HTERT RPE-1 (cell line): ENCODE results near the gene LMCD1.
"Not testable (repeated sequence)": the region's sequence is repeated elsewhere in the genome, so short reads cannot be mapped to it uniquely, and the experiment has no call there.

Source experiments
- in situ Hi-C: fragments of 300-500 bp; cut with MboI; formaldehyde crosslinking; loops from 4 replicates; pipeline ENCODE4 v1.14.3; 2020; ENCODE audit warnings: low sequenced_read_pairs

The LMCD1 gene

DNA sequence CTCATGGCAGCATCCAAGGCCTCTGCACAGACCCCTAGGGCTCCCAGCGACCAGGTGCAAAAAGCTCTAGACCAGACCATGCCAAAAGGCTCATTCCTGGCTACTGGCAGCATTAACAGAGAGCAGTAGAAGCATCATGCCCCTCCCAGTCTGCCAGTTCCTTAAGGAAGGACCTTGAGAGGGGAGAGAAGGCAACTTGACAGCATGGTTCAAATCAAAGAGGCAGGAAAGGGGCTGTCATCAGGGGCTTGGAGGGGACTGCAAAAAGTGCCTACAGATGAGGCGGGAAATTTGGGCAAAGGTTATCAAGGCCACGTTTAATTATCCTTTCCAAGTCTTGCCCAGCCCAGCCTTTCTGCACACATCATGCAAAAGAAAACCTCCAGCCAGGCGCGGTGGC, 78.3 kb downstream of the LMCD1 start:
- in situ Hi-C loops = no loop called here

DNA sequence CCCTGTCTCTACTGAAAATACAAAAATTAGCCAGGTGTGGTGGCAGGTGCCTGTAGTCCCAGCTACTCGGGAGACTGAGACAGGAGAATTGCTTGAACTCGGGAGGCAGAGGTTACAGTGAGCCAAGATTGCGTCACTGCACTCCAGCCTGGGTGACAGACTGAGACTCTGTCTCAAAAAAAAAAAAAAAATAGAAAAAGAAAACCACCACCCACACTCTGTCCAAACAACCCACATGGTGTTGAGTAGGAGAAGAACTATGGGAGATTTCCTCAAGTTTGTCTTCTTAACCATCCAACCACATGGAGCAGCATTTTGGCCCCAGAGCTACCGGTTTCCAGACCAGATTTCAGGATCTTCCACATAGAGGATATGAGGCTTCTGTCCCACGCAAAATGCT, 78.8 kb downstream of the LMCD1 start:
- in situ Hi-C loops = not testable (repeated sequence)

DNA sequence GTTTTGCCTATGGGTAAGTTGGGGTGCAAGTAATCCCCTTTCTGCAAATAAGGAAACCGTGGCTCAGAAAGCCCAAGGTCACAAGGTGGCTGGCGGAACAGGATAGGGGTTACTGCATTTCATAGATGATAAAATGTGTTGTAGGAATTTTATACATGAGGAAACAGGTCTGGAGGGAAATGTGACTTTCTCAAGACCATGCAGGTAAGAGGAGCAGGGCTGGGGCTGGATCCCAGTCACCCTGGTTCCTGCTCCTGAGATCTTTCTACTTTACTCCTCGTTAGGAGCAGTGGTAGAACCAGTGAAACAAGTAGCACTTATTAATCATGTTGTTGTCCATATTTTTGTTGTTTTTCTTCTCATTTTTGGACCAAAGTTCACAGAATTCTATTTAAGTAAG, 79.8 kb downstream of the LMCD1 start:
- in situ Hi-C loops = no loop called here

DNA sequence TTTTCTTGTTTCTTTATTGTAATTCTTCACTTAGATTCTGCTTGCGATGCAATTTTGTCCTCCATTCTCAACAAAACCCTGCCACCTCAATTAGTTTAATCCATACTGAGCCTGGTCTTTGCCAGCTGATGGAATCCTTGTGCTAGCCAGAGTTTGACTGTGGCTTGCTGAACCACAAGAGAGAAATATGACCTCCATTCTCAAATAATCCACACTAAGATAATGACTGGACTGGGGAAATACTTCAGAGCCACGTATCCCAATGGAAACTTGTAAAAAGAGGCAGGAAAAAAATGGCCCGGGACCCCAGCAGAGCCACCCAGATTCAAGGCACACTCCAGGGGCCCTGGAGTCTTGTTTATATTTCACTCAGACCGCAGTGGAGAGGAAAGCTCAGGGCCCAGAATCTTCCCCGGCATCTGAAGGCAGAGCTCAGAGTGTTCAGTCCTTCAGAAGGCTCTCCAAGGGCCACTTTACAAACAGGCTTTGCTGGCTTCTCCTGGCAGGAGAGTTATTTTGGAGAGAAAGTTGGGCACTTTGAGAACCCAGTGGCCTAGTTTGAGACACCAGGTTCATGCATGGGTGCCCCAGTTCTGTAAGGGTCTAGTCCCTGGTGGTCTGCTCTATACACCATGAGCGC, 80.3 kb downstream of the LMCD1 start:
- in situ Hi-C loops = no loop called here

DNA sequence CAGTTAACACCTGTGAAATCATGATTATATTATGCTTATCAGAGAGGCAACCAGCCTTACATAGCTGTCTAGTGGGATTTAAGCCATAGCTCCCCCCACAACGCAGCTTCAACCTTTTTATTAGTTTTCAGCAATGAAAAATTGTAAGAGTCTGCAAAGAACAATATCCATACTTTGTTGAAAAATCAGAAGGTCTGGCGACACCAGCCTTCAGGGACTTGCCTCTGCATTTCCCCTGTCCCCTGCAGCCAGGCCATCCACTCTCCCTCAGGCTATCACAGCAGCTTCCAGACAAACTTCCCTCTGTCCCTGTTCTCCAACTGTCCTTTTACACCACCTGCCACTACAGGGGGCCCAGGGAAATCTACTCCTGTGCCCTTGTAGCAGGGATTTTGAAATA, 83.0 kb downstream of the LMCD1 start:
- in situ Hi-C loops = no loop called here

DNA sequence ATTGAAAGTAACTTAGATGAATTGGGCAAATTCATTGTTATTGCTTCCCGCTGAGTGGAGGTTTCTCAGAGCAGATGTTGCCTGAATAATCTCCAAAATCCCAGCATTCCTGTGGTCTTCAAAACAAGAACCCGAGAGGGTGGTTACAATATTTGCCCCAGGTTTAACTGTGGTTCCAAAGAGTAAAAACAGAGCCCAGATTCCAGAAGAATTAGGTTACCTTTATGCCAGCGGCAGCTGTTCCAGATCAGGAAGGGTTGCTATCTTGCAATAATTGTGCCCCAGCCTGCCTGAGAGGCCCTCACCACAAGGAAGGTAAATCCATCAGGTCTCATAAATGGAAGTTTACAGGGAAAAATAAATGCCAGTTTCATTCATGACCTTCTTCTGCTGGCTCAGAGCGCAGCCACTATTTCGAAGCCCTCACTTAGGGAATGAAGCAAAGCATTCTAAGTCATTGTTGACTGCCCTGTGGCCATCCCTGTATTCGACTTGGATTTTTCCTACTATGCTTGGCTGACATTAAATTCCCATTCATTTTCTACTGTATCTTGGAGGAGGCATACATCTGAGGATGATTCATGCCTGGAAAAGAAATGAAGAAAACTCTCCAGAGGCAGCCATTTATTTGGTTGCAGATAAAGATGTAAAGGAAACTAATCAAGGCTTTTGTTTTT, 88.4 kb downstream of the LMCD1 start:
- in situ Hi-C loops = no loop called here

DNA sequence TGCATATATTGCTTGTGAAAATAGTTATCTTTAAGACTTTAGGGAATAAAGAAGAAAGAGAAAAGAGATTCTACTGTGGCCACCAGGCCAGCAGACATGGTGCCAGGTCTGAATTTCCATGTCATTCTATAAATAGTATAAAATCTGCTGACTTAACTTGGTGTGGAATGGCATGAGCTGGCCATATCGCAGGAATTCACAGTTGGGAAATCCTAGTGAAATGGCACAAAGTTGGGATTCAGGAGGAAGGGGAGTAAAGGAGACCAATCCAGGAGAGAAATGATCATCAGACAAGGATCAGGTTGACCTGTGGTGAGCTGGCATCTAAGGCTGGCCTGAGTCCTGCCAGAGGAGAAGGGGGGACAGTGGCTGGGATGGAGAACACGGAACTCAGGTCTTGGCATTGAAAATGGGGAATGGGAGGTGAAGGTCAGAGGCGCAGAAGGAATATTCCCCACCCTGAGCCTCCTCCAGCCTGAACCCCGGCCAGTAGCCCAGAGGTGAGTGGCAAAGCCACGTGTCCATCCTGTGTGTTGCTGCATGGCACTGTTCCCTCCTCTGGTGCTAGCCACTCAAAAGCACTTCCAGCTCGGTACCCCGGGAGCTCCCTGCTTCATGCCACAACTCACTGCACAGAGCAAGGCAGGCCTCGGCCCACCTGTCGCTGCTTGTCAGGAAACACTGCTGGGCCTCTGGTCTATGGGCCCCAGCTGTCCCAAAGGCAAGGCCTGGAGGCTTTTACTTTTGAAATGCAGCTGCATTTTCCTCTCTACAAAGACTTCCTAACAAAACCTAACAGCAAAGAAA, 91.6 kb downstream of the LMCD1 start:
- in situ Hi-C loops = no loop called here

DNA sequence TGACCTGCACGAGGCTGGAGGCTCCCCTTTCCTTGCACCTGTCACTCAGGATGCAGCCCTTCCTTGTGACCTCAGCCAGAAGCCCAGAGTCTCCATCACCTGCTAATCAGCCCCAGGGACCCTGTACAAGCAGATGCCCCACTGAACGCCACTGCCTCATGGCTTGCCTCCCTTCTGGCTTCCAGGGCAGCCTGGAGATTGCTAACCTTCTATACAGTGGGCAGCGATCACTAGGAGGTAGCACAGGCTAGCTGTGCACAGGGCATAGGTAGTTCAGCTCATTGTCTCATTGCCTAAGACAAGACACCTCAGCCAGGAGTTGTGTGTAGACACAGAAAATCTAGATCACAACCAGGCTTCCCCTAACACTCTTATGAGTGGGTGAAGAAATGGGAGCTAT, 93.6 kb downstream of the LMCD1 start:
- in situ Hi-C loops = no loop called here

DNA sequence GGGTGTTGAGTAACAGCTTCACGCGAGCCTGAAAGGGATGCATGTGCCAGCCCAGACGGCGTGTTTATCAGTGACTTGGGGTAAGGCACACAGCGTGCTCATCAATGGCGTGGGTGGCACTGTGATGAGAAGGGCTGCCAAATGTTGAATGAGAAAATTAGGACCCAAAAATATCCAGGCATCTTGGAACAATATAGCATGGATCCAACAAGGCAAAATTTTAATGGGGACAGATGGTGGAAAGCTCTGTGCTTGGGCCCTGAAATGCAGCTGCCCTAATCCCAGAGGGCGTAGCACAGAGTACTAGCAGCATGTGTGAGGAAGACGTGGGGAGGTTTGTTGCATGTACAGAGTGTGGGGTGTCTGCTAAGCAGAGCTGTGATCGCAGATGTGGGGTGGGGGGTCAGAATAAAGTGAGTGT, 94.1 kb downstream of the LMCD1 start:
- in situ Hi-C loops = no loop called here

DNA sequence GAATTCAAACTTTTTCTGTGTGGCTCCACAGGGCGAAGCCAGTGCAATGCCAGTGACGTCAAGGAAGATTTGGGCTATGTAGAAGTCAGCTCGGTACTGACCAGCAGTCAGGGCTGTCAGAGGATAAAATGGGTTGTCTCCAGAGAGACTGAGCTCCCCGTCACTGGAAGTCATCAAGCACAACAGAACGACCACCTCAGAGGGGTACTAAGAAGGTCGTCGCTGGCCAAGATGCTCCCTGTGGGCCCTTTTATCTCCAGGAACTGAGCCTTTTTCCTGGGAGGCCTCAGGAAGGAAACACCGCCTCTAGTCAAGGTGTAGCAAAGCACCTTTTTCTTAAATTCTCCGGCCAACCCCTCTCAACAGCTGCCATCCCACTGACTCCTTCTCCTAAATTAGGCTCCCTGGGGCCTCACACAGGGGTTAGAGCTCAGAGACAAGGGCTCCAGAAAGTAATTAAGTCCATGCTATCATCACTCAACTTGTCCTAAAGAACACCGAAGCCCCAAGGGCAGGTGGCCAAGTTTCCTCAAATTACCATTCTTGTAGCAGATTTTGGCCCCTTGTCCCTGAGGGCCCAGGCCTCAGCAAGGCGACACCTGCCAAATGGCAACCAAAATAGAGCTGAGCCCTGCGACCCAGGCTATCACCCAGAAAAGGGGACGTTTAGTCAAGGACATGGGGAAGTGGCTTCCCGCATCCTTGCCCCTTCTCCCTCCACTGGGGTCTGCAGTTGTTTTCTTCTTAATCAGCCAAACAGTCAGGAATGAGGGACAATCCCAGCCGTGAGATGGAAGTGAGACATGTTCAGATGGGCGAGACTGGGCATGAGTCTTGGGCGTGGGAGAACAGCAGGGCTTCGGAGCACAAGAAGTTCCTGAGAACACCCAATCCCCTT, 94.9 kb downstream of the LMCD1 start:
- in situ Hi-C loops = no loop called here

DNA sequence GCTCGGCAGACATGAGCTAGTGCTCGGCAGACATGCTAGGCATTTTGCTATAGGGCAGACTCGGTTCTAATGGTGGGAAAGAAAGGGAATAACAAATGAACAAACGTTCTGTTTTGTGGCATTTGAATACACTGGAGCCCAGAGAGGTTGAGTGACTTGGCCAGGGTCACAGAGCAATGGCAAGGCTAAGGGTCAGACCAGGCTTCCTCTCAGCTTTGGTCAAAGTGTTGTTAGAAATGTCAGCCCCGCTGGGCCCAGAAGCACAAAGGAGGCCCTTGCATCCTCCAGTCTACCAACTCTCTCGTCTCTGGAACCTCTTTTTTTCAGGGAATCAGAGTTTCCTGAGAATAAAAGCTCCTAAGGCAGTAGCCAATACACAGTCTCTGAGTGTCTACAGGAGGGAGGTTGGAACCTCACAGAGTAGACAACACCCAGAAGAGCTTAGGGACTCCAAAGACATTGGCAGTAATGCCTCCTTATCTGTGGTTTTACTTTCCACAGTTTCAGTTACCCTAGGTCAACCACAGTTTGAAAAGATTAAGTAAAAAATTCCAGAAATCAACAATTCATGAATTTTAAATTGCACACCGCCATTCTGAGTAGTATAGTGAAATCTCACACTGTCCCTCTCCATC, 95.7 kb downstream of the LMCD1 start:
- in situ Hi-C loops = no loop called here

DNA sequence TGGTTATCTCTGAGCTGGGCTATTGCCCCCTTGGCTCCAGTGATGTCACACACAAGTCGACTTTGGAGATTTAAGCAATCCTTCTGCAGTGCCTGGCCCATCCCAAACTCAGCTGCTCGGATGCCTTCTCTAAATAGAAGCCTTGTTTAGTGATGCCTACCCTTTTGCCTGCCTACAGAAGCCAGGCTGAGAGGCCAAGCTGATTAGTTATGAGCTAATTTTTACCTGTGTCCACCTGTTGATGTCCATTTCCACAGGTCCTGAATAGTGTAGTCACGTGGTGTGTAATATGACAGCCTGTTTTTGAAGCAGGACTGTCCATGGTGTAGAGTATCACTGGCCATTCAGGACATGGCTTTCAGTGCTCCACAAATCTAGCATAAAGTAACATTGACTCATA, 97.5 kb downstream of the LMCD1 start:
- in situ Hi-C loops = no loop called here

DNA sequence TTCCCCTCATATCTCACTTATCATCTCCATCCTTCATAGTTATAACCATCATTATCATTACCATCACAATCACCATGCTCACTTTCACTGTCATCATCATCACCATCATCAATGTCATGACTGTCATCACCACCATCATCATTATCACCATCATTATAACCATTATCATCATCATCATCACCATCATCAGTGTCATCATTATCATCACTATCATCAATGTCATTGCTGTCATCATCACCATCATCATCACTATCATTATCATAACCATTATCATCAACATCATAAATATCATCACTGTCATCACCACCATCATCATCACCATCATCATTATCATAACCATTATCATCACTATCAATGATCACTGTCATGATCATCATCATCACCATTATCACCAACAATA, 98.8 kb downstream of the LMCD1 start:
- in situ Hi-C loops = loop anchor here (25.0 kb wide), 1 partner anchor 163 kb away; no protein-coding TSS in a partner anchor

DNA sequence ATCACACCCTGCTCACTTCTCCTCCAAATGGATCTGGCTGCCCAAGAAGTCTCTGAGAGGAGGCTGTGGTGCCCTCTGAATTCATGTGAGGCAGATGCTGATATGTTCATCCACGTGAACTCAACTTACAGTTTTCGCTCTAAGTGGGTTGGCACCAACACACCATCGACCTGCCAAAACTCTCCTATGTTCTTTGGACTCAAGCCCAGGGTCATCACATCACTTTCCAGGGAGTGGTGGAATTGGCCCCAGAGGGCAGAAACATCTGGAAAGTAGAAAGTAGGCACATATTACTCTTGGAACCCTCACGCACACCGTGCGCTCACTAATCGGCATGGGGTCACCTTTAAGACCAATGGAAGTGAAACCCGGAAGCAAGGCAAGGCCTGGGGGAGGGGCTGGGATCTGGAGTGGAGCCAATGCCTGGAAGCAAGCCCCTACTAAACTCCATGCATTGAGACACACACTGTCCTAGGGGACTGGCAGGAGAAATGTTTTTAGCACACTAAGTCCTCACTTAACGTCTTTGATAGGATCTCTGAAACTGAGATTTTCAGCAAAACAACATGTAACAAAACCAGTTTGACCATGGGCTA, 101.6 kb downstream of the LMCD1 start:
- in situ Hi-C loops = loop anchor here (25.0 kb wide), 1 partner anchor 166 kb away; no protein-coding TSS in a partner anchor

DNA sequence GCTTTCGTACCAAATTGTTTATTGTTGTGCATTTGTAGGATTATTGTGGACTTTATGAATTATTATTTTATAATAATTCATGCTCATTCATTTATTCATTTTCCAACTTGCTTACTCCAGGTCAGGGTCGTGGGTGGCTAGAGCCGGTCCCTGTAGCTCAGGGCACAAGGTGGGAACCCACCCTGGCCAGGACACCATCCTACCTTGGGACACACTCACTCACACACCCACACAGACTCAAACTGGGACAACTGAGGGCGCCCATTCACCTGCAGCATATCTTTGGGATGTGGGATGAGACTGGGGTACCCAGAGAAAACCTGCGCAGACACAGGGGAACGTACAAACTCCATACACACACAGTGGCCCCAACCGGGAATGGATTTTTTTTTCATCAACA, 102.4 kb downstream of the LMCD1 start:
- in situ Hi-C loops = loop anchor here (25.0 kb wide), 1 partner anchor 167 kb away; no protein-coding TSS in a partner anchor

DNA sequence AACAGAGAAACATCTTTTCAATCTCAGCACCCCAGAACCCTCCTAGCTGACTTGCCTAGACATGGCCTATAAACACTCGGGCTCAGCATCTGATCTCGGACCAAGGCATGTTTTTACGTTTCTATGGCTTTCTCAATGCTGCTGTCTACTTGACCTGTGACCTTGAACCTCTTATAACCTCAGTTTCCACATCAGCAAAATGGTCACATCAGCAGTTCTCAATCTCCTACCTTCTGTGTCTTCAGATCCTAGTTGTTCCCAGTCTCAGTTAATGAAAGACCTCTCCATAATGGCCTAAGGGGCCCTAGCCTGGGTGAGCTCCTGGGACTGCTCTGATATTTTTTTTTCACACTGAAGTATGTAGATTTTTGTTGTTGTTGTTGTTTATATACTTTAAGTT, 103.4 kb downstream of the LMCD1 start:
- in situ Hi-C loops = loop anchor here (25.0 kb wide), 1 partner anchor 168 kb away; no protein-coding TSS in a partner anchor

DNA sequence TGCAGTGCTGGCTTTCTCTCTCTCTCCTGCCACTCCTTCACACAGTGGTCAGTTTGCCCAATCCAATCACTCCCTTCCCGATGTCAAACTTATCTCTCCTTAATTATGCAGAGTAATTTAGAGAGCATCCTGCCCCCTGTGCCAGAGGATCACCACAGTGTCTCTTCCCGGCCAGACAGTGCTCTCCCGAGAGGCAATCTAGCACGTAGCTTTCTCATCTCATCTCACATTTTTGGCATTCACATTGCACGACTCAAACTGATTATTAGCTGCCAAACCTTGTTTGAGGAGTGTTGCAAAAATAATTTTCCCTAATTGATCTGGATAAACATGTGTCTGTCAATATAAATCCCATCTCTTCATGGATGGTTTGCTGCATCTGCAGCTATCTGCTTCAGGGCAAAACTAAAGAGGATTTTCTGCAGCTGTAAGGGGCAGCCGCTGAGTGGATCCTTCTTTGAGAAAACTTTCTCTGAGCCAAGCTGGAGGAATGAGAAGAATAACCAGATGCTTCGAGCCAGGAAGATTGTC, 105.1 kb downstream of the LMCD1 start:
- in situ Hi-C loops = loop anchor here (25.0 kb wide), 1 partner anchor 169 kb away; no protein-coding TSS in a partner anchor

DNA sequence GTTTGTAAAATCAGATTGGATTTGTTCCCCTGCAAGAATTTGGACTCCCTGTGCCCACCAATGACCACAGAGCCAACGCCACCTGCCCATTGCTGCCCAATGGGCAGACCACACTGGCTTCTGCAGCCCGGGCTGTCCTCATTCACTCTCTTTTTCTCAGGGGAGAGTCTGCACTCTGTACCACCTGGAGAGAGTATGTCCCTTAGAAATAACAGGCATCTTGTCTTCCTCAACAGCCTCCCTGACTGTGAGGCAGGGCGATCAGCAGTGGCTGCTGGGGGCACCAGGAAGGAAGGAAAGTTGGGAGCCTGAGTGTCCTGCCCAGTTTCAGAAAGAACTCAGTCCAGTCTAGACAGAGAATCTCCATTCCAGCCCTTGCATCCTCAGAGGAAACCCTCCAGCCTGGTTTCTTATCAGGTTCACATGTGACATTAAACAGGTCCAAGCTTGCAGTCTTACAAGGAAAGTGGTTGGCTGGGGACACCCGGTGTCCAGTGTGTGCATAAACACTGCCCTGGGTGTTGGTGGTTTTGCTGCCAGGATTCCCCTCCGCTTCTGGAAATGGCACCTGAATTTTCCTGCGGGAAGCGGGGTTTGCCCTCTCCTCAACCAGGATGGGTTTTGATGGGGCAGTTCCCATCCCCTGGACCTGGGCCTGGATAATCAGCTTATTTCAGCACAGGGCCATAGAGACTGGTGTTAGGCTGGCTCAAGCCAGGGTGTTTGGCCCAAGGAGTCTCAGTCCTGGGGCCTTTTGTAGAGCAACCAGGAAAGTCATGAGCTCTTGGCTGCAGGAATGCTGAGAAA, 105.8 kb downstream of the LMCD1 start:
- in situ Hi-C loops = loop anchor here (25.0 kb wide), 1 partner anchor 170 kb away; no protein-coding TSS in a partner anchor
